DND-41 (cell line): Measurements from ENCODE around the gene FGF14.

Experiments
- ATAC-seq: fragments of 200-7000 bp; cut with Tn5 transposase; 3 replicates; pipeline ENCODE4 v1.9.1; 2021; ENCODE audit warnings: low read depth; ENCODE audit not compliant: insufficient read depth
- DNase-seq: peaks from one replicate; pipeline ENCODE4 v3.0.0-alpha.2; 2020
- H2AFZ ChIP-seq: 2 replicates; pipeline ENCODE4 v1.6.0; 2012; ENCODE audit warnings: low read depth, low read length
- H3K27ac ChIP-seq: 2 replicates; pipeline ENCODE4 v1.5.1; 2012; ENCODE audit warnings: low read length, inconsistent platforms
- H3K27me3 ChIP-seq: fragments of 200-600 bp; sonication (generic); 2 replicates; pipeline ENCODE4 v1.6.0; 2012; ENCODE audit warnings: low read length, mild to moderate bottlenecking, inconsistent platforms; ENCODE audit not compliant: insufficient read depth, poor library complexity
- H3K36me3 ChIP-seq: 2 replicates; pipeline ENCODE4 v1.5.1; 2012; ENCODE audit warnings: low read length, inconsistent platforms; ENCODE audit not compliant: insufficient read depth
- H3K4me1 ChIP-seq: 2 replicates; pipeline ENCODE4 v1.5.1; 2012; ENCODE audit warnings: mild to moderate bottlenecking, low read length; ENCODE audit not compliant: insufficient read depth
- H3K4me2 ChIP-seq: 2 replicates; pipeline ENCODE4 v1.6.0; 2012; ENCODE audit warnings: mild to moderate bottlenecking, moderate library complexity, low read length, inconsistent platforms; ENCODE audit not compliant: insufficient read depth
- H3K4me3 ChIP-seq, 2 experiments: fragments of 200-600 bp in 1 of 2; shearing (Covaris generic) in 1 of 2; 2 replicates each; pipeline ENCODE4 v1.5.1; 2012 to 2016; ENCODE audit warnings: inconsistent platforms in 2 of 2, low read length in 2 of 2, mild to moderate bottlenecking in 2 of 2, low read depth in 1 of 2, moderate library complexity in 1 of 2
- H3K79me2 ChIP-seq: 2 replicates; pipeline ENCODE4 v1.6.0; 2012; ENCODE audit warnings: low read length, inconsistent platforms; ENCODE audit not compliant: insufficient read depth
- H3K9ac ChIP-seq: 2 replicates; pipeline ENCODE4 v1.6.0; 2012; ENCODE audit warnings: low read depth, mild to moderate bottlenecking, inconsistent platforms, low read length, moderate library complexity
- H3K9me3 ChIP-seq: 2 replicates; pipeline ENCODE4 v1.5.1; 2012; ENCODE audit warnings: low read length, moderate library complexity, mild to moderate bottlenecking, inconsistent platforms; ENCODE audit not compliant: insufficient read depth, severe bottlenecking
- H4K20me1 ChIP-seq: 2 replicates; pipeline ENCODE4 v1.6.0; 2012; ENCODE audit warnings: low read length; ENCODE audit not compliant: insufficient read depth
- EZH2 ChIP-seq: IDR thresholded peaks from 3 replicates; pipeline ENCODE4 v1.6.1; 2012; ENCODE audit warnings: borderline replicate concordance, low read depth, mild to moderate bottlenecking, moderate library complexity, low read length, inconsistent platforms; ENCODE audit not compliant: severe bottlenecking
- TF ChIP-seq, protein P1 (sequence below): IDR thresholded peaks from 2 replicates; pipeline ENCODE4 v1.5.1; 2012; ENCODE audit warnings: borderline replicate concordance, low read length, moderate library complexity, mild to moderate bottlenecking; ENCODE audit not compliant: poor library complexity, severe bottlenecking; ENCODE audit errors: extremely low read depth

Gene FGF14

DNA sequence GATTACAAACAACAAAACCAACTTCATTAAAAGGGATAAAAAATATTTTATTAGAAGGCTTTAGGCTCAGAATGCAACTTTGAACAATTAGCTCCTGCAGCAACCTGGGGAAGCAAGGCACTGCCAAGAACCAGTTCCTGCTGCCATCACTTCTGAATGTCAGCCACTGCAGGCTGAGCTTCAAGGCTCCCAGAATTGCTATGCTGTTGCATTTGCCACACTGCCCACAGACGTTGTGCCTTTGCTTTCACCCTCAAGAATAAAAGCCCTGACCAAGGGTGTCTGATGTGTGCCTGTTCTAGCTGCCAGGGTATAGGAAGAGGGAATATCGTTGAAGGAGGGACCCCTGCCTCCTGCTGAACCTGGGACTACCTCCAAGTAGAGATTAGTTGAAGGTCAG lies 711.0 kb downstream of the FGF14 start:
- no peak overlapping the region for H2AFZ ChIP-seq
- no peak; the same call in 2 of the 3 replicates for ATAC-seq
- no peaks in the 10 kb centered on the region for H3K79me2 ChIP-seq
- TF ChIP-seq, protein P1, sequence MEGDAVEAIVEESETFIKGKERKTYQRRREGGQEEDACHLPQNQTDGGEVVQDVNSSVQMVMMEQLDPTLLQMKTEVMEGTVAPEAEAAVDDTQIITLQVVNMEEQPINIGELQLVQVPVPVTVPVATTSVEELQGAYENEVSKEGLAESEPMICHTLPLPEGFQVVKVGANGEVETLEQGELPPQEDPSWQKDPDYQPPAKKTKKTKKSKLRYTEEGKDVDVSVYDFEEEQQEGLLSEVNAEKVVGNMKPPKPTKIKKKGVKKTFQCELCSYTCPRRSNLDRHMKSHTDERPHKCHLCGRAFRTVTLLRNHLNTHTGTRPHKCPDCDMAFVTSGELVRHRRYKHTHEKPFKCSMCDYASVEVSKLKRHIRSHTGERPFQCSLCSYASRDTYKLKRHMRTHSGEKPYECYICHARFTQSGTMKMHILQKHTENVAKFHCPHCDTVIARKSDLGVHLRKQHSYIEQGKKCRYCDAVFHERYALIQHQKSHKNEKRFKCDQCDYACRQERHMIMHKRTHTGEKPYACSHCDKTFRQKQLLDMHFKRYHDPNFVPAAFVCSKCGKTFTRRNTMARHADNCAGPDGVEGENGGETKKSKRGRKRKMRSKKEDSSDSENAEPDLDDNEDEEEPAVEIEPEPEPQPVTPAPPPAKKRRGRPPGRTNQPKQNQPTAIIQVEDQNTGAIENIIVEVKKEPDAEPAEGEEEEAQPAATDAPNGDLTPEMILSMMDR = no peak
- no peak for TF ChIP-seq EZH2
- DNase-seq = no peak
- H3K27me3 ChIP-seq = no peaks in the 10 kb centered on the region
- no peaks in the 10 kb centered on the region for H3K36me3 ChIP-seq
- H3K27ac ChIP-seq = no peak overlapping the region
- no peaks in the 10 kb centered on the region for H3K4me1 ChIP-seq
- H3K4me2 ChIP-seq = no peak overlapping the region
- H4K20me1 ChIP-seq = no peaks in the 10 kb centered on the region
- no peak overlapping the region for H3K9ac ChIP-seq
- H3K9me3 ChIP-seq = no peaks in the 10 kb centered on the region
- H3K4me3 ChIP-seq = no peak overlapping the region

DNA sequence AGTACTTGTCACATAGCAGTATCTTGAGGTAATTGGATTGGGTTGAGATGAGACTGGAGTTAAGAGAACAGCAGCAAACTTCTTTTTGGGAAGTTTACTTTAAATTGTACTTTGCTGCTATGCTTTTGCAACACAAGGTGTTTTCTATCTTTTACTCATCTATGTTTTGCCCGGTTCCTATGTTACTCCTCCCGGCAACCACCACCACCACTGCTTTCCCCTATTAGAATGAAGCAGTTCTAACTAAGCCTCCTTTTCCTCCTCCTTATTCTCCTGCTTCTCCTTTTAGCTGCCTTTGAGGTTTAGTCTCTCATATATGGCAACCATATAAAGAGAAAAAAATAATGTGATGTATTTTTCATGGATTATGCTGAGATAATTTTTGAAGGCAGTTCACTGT lies 715.8 kb downstream of the FGF14 start:
- Histone ChIP-seq H3K4me3 (no peak overlapping the region), H3K4me2 (no peak overlapping the region), H3K27ac (no peak overlapping the region), H3K9ac (no peak overlapping the region), H3K4me1 (no peaks in the 10 kb centered on the region), H3K27me3 (no peaks in the 10 kb centered on the region), H2AFZ (no peak overlapping the region; the same call in 1 of the 2 replicates), H3K79me2 (no peaks in the 10 kb centered on the region), H3K36me3 (no peaks in the 10 kb centered on the region), H4K20me1 (no peaks in the 10 kb centered on the region), H3K9me3 (no peaks in the 10 kb centered on the region)
- ATAC-seq (no peak), DNase-seq (no peak)
- TF ChIP-seq, protein P1 = no peak
- no peak for TF ChIP-seq EZH2

DNA sequence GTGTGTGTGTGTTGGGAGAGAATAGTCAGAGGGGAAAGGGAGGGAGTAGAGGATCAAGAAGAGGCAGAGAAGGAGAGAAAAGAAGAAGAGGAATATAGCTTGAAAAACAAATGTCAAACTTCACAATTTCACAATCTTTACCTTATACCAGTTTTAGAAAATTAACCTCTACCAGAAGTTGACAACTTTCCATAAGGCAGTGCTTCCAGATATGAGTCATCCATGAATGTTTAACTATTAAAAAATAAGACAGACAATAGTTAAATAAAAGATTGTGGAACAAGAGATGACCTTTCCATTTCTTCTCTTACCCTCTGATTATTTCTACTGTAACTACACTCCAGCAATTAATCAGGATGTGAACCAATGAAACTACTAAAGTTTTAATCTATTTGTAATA lies 720.0 kb downstream of the FGF14 start:
- DNase-seq (no peak), ATAC-seq (no peak)
- Histone ChIP-seq H4K20me1 (no peaks in the 10 kb centered on the region), H2AFZ (no peak overlapping the region), H3K36me3 (no peaks in the 10 kb centered on the region), H3K79me2 (no peaks in the 10 kb centered on the region), H3K4me3 (no peak overlapping the region), H3K27ac (no peak overlapping the region), H3K9ac (no peak overlapping the region), H3K9me3 (no peaks in the 10 kb centered on the region), H3K4me1 (peaks cover 8% of the 10 kb centered on the region; the same call in 1 of the 2 replicates), H3K4me2 (no peak overlapping the region), H3K27me3 (no peaks in the 10 kb centered on the region)
- TF ChIP-seq, protein P1 = no peak
- TF ChIP-seq EZH2 = no peak
